ENCODE results near the gene SNAP91.

Gene SNAP91

DNA sequence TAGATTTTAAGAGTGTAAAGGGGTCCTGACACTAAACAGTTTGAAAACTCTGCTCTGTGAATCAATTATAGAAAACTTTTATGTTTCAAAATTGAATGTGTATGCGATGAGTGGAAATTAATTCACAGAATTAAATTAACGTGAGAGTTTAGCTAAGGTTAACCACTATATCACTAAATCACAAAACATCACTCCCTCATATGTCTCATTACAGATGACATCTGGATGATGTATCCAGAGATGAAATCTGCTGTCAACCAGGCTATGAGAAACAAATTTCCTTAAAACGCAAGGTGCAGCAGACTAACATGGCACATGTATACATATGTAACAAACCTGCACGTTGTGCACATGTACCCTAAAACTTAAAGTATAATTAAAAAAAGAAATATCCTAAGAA lies 169.2 kb downstream of the SNAP91 start:
- DNase-seq (ENCODE audit: low read depth in 2 of 2): no peak

GRCh38 chr6:83536647-83537589 lies 172.0 kb downstream of the SNAP91 start:
- no peak for DNase-seq (ENCODE audit: low read depth in 2 of 2)

DNA sequence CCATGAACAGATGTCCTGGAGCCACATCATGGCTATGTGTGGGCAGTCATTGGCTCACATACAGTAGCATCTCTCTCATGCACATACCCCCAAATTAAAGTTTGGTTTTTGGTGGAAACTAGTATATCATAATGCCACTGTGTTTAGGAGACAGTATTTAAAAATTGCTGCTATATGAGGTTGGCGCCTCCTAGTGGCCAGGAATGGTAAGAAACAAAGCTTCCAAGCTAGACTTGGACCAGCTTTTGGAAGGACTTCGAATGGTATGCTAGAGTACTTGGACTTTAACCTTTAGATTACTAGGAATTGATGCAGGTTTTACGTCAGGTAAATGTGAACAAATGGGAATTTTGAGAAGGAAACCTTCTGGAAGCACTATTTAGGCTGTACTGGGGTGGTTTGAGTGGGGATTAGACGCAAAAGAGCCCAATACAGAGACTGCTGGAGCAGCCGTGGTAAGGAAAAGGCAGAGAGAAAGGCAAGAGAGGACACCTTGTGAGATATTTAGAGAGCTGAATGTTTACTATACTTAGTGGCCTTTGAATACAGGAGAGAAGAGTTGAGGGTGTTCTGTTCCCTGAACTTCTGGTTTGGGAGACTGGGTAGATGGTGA lies 172.8 kb downstream of the SNAP91 start:
- DNase-seq (ENCODE audit: low read depth in 2 of 2): peak in 1 of 2 donors; percentile 28

DNA sequence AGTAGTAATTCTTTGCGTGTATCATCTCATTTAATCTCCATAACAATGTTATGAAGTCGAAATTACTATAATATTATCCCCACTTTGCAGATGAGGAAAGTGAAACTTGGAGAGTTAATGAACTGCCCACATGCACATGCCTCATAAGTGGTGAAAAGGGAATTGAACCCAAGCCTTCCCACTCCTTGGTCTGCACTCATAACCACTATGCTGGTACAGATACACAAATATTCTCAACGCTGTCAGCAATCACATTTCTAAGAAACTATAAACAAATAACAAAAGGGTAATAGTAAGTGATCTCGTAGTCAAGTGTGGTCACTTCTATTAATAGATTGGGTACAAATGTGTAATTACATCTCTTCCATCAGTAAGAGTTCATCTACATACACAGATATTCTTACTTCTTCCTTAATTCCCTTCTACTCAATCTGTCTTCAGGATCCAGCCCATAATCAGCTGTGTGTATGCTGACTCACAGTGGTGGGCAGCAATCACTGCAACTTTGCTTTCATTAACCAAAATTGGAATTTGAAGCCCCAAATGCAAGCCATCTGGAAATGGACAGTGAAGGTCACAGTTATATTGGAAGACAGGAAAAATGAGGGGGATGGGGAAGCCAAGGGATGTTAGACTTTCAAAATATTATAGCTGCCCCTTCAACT lies 190.0 kb downstream of the SNAP91 start:
- no peak for DNase-seq (ENCODE audit: low read depth in 2 of 2)

GRCh38 chr6:83517500-83517899 lies 191.4 kb downstream of the SNAP91 start:
- no peak for DNase-seq (ENCODE audit: low read depth in 2 of 2)

DNA sequence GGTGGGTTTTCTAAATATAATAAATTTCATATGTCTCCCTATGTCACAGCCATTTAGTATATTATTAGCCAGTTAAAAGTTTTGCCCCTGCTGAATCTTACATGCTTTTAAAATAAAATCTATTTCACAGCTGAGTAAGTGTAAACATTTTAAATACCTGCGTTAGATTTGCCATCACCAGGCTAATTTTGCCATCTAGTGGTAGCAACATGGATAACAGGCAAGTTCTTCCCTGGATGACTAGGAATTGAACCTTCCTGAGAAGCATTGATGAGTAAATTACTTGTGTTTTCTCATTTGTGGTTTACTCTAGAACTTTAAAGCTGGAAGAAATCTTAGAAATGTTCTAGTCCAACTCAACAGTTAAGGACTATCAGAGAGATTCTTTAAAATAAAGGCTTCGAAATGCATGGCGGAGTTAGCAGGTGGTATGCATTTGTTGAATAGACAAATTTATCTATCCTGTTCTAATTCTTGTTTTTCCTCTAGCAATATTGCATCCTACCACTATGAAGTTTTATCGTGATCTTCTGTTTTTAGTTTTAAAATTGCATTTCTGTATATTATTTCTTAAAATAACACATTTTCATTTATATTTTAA lies 193.9 kb downstream of the SNAP91 start:
- no peak for DNase-seq (ENCODE audit: low read depth in 2 of 2)

- no peak for DNase-seq (ENCODE audit: low read depth in 2 of 2)
These were observed 194.4 kb downstream of the SNAP91 start for GRCh38 chr6:83514466-83514865.

GRCh38 chr6:83511901-83512681 lies 196.8 kb downstream of the SNAP91 start, which contains the start of gene PRSS35:
PRSS35 (plus strand) TSS chr6:83512534; CDS start chr6:83523442, 10,908 bp downstream.
- DNase-seq (ENCODE audit: low read depth in 2 of 2): no peak

DNA sequence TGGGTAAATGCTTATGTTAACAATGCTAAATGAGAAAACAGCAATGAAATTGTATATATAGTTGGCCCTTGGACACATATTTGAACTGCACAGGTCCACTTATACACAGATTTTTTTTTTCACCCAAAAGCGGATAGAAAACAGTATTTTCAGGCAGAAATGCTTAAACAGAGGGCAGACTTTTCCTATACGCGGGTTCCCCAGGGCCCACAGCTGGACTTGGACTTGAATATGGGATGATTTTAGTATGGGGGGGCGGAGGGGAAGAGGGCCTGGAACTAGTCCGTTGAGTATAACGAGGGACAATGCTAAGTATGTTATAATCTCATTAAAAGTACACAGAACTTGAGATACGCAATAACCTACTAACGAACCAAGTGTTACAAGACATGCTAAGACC lies 197.6 kb downstream of the SNAP91 start:
- no peak for DNase-seq (ENCODE audit: low read depth in 2 of 2)

- no peak for DNase-seq (ENCODE audit: low read depth in 2 of 2)
These were observed 198.1 kb downstream of the SNAP91 start for GRCh38 chr6:83510791-83511190.

DNA sequence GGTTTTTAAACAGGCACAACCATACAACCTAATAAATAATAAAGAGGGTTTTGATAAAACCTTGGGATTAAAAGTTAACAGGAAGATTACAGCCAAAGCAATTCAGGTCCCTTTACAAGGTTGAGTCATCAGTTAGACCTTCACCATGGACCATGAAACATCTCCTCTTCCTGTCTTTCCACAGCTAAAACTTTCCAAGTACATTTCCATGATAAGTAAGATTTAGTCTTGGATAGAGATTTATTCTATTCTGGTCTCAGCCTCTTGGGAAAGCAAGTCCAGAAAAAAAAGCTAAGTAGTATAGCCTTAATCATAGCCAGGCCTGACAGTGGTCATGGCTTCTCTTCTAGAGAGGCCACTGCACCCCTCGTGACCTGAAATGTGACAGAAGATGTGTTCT lies 199.5 kb downstream of the SNAP91 start:
- DNase-seq (ENCODE audit: low read depth in 2 of 2): no peak

GRCh38 chr6:83505356-83505755 lies 203.5 kb downstream of the SNAP91 start:
- DNase-seq (ENCODE audit: low read depth in 2 of 2): no peak

Measured in activated CD8-positive, alpha-beta memory T cell treated with anti-CD3 and anti-CD28 coated beads for 4 hours (primary cell).